Fibroblast of skin of left biceps (primary cell): ENCODE data around the gene FMOD.
"Not testable (repeated sequence)": the region's sequence is repeated elsewhere in the genome, so short reads cannot be mapped to it uniquely, and the experiment has no call there.

Experiments
- DNase-seq, 2 experiments: peaks; one replicate each; pipeline ENCODE4 v3.0.0-alpha.2; 2013; ENCODE audit warnings: low read depth in 2 of 2

Gene FMOD

GRCh38 chr1:203306089-203306964 lies 44.6 kb downstream of the FMOD start:
- DNase-seq, result no peak

- DNase-seq, result no peak
These were observed 45.2 kb downstream of the FMOD start for GRCh38 chr1:203305809-203306088.

GRCh38 chr1:203304919-203305808 lies 45.8 kb downstream of the FMOD start, which contains the start of gene BTG2:
Gene BTG2 (plus strand): TSS chr1:203305519. CDS start chr1:203305607, 88 bp downstream.
- DNase-seq, result peak; percentile 46 to 47

GRCh38 chr1:203304391-203304918 lies 46.5 kb downstream of the FMOD start:
- DNase-seq, result no peak

- DNase-seq, result no peak
These were observed 48.0 kb downstream of the FMOD start for GRCh38 chr1:203302894-203303293.

GRCh38 chr1:203302456-203302855 lies 48.5 kb downstream of the FMOD start:
- DNase-seq, result no peak

GRCh38 chr1:203301331-203301668 lies 49.6 kb downstream of the FMOD start:
- DNase-seq, result no peak

GRCh38 chr1:203300441-203301330 lies 50.2 kb downstream of the FMOD start:
- DNase-seq, result no peak

- DNase-seq, result not testable (repeated sequence)
These were observed 51.0 kb downstream of the FMOD start for GRCh38 chr1:203299719-203300429.

- no peak for DNase-seq
These were observed 51.8 kb downstream of the FMOD start for GRCh38 chr1:203299169-203299568.

- DNase-seq, result peak; percentile 81
These were observed 54.4 kb downstream of the FMOD start for GRCh38 chr1:203296460-203297073.

- no peak for DNase-seq
These were observed 55.1 kb downstream of the FMOD start for GRCh38 chr1:203295796-203296195.

- DNase-seq, result no peak
These were observed 59.5 kb downstream of the FMOD start for GRCh38 chr1:203291201-203292096.
